Neuron (in vitro differentiated cells): ENCODE measurements around the gene SCGB1C1.

ENCODE experiments used
- H2AFZ ChIP-seq: one replicate; pipeline ENCODE4 v1.6.1; 2013; ENCODE audit warnings: low read depth, mild to moderate bottlenecking, inconsistent platforms, low read length, moderate library complexity
- H3K27me3 ChIP-seq: one replicate; pipeline ENCODE4 v1.6.1; 2013; ENCODE audit warnings: low read length; ENCODE audit not compliant: insufficient read depth
- H3K36me3 ChIP-seq: one replicate; pipeline ENCODE4 v1.6.1; 2013; ENCODE audit warnings: low read length; ENCODE audit not compliant: insufficient read depth
- H3K4me1 ChIP-seq: one replicate; pipeline ENCODE4 v1.6.1; 2013; ENCODE audit warnings: low read length; ENCODE audit not compliant: insufficient read depth
- H3K4me3 ChIP-seq: 2 replicates; pipeline ENCODE4 v1.5.1; 2013; ENCODE audit warnings: mild to moderate bottlenecking, low read length, moderate library complexity
- H3K9me3 ChIP-seq: one replicate; pipeline ENCODE4 v1.6.1; 2013; ENCODE audit warnings: low read length

The SCGB1C1 gene

DNA sequence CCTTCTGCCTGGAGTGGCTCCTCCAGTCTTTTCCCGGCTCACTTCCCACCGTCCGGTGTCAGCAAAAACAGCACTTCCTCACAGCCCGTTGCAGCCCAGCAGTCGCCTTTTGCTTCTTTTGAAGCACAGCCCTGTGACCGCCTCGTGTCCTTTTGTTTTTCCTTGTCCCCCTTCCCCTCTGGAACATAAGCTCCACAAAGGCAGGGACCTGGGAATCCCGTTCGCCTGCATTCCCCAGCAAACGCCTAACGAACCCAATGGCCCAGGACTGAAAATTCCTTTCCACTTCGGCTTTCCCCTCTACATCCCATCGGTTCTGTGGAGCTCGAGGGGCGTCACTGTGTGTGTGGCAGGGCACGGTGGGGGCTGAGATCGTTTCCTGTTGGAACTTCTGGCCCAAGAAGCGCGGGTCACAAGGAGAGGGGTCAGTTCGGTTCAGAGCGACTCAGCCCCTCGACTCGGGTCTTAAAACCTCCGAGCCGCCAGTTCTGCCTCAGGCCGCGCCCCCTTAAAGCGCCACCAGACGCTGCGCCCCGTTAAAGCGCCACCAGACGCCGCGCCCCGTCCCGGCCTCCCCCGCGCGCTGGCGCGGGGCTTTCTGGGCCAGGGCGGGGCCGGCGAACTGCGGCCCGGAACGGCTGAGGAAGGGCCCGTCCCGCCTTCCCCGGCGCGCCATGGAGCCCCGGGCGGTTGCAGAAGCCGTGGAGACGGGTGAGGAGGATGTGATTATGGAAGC lies 15.5 kb downstream of the SCGB1C1 start:
- H3K4me3 ChIP-seq = peak overlapping the region; percentile 60
- no peaks in the 10 kb centered on the region for H3K27me3 ChIP-seq
- peaks cover 28% of the 10 kb centered on the region for H3K4me1 ChIP-seq
- H3K9me3 ChIP-seq = no peaks in the 10 kb centered on the region
- H2AFZ ChIP-seq = no peak overlapping the region
- peaks cover 60% of the 10 kb centered on the region for H3K36me3 ChIP-seq

DNA sequence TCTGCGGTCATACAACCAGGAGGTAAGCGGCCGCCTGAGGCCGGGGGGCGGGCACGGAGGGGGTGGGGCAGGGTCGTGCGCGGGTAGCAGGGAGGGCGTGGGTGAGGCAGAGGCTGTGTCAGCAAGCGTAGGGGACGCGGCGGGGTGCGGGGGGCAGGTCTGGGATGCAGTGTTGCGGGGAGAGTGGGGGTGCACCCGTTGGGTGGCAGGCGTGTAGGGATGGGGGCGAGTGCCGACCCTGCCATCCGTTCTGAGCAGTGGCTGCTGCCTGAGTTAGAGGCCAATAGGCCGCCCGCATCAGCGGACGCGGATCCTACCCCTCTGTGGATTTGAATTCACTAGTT lies 16.0 kb downstream of the SCGB1C1 start:
- no peaks in the 10 kb centered on the region for H3K27me3 ChIP-seq
- H3K9me3 ChIP-seq = no peaks in the 10 kb centered on the region
- peak overlapping the region; percentile 60 for H3K4me3 ChIP-seq
- no peak overlapping the region for H2AFZ ChIP-seq
- H3K36me3 ChIP-seq = peaks cover 60% of the 10 kb centered on the region
- H3K4me1 ChIP-seq = peaks cover 28% of the 10 kb centered on the region

DNA sequence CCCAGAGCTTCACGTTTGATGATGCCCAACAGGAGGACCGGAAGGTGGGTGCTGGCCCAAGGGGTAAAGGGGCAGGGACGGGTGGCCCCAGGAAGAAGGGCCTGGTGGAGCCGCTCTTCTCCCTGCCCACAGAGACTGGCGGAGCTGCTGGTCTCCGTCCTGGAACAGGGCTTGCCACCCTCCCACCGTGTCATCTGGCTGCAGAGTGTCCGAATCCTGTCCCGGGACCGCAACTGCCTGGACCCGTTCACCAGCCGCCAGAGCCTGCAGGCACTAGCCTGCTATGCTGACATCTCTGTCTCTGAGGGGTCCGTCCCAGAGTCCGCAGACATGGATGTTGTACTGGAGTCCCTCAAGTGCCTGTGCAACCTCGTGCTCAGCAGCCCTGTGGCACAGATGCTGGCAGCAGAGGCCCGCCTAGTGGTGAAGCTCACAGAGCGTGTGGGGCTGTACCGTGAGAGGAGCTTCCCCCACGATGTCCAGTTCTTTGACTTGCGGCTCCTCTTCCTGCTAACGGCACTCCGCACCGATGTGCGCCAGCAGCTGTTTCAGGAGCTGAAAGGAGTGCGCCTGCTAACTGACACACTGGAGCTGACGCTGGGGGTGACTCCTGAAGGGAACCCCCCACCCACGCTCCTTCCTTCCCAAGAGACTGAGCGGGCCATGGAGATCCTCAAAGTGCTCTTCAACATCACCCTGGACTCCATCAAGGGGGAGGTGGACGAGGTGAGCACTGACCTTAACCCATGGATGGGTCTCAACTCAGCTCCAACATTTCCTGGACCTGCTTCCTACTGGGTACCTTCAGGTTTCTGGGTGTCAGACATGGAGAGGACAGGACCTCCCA lies 16.6 kb downstream of the SCGB1C1 start:
- Histone ChIP-seq H3K4me3 (peak overlapping the region; percentile 60), H2AFZ (no peak overlapping the region), H3K9me3 (no peaks in the 10 kb centered on the region), H3K36me3 (peaks cover 60% of the 10 kb centered on the region), H3K27me3 (no peaks in the 10 kb centered on the region), H3K4me1 (peaks cover 28% of the 10 kb centered on the region)

DNA sequence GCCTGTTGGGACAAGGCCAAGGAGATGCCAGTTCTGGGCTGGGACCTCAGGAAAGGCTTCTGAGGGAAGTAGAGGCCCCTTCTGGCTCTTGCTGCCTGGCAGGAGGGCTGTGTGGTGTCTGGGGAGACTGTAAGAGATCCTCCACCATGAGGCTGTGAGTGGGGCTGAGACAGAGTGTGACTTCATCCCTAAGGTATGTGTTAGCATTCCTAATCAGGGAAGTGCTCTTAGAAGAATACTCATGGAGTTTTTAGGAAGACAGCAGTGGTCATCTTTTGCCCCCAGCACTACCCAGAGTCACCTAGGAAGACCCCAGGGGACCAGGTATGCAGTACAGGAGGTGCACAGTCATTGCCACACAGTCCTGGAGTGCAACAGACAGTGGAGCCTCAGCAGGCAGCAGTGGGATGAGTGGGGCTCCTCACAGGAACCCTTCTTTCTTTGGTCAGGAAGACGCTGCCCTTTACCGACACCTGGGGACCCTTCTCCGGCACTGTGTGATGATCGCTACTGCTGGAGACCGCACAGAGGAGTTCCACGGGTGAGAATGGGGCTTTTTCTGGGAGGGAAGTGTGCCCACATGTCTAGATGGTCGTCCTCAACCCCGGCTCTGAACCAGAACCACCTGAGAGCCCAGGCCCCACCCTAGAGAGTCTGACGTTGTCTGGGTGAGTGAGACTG lies 17.4 kb downstream of the SCGB1C1 start:
- Histone ChIP-seq H3K9me3 (no peaks in the 10 kb centered on the region), H2AFZ (no peak overlapping the region), H3K4me1 (peaks cover 28% of the 10 kb centered on the region), H3K36me3 (peaks cover 60% of the 10 kb centered on the region), H3K4me3 (peak overlapping the region; percentile 60), H3K27me3 (no peaks in the 10 kb centered on the region)

DNA sequence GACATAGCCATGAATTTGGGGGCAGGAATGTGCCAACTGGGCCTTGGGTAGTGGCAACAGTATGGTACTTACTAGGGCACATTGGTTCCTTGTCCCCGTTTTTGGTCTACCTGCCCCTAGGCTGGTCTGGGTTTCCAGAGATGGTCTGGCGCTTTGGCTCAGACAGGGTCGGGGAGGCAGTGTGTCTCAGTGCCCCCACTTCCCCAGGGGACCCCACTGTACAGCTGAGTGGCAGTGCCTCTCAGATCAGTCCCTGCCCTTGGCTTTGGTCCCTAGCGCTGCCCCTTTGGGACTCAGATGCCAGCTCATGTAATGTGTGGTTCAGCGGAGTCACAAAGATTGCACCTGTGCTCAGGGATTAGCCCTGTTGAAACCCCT lies 17.9 kb downstream of the SCGB1C1 start:
- Histone ChIP-seq H3K36me3 (peaks cover 60% of the 10 kb centered on the region), H3K4me1 (peaks cover 26% of the 10 kb centered on the region), H3K4me3 (no peak overlapping the region), H2AFZ (no peak overlapping the region), H3K27me3 (no peaks in the 10 kb centered on the region), H3K9me3 (no peaks in the 10 kb centered on the region)

DNA sequence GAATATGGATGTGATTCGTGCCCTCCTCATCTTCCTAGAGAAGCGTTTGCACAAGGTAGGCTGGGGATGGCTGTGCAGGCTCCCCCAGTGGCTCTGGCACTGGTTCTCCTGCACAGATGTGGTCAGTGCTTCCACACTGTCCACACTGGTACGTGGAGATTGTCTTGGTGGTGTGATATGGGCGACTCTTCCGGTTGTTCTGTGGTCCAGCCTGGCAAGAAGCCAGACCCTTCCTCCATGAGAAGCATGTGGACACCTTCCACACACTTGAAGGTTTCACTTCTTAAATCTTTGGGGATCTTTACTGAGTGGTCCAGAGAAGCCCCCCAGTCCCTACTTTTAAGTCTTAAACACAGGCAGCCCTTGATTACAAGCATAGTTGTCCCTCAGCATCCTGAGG lies 18.4 kb downstream of the SCGB1C1 start:
- Histone ChIP-seq H3K4me3 (no peak overlapping the region), H3K36me3 (peaks cover 62% of the 10 kb centered on the region), H3K4me1 (peaks cover 21% of the 10 kb centered on the region), H2AFZ (no peak overlapping the region), H3K9me3 (no peaks in the 10 kb centered on the region), H3K27me3 (no peaks in the 10 kb centered on the region)

DNA sequence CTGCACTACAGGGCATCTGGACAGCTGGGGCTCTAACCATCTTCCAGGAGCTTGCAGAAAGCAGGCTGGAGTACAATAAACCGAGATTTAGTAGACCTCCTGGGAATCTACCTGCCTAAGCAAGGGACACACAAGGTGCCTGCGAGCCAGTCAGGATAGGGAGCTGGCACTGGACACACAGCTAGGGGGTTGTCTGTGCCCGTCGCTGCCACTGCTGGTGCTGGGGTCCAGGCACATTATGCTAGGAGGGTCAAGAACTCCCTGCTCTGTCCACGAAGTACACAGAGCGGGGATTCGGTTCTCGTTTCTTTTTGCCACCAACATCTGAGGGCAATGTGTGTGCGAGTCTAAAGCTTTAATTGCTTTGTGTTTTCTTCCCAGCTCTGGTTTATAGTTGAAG lies 18.9 kb downstream of the SCGB1C1 start:
- Histone ChIP-seq H3K4me3 (no peak overlapping the region), H2AFZ (no peak overlapping the region), H3K4me1 (peaks cover 18% of the 10 kb centered on the region), H3K9me3 (no peaks in the 10 kb centered on the region), H3K27me3 (no peaks in the 10 kb centered on the region), H3K36me3 (peaks cover 66% of the 10 kb centered on the region)

DNA sequence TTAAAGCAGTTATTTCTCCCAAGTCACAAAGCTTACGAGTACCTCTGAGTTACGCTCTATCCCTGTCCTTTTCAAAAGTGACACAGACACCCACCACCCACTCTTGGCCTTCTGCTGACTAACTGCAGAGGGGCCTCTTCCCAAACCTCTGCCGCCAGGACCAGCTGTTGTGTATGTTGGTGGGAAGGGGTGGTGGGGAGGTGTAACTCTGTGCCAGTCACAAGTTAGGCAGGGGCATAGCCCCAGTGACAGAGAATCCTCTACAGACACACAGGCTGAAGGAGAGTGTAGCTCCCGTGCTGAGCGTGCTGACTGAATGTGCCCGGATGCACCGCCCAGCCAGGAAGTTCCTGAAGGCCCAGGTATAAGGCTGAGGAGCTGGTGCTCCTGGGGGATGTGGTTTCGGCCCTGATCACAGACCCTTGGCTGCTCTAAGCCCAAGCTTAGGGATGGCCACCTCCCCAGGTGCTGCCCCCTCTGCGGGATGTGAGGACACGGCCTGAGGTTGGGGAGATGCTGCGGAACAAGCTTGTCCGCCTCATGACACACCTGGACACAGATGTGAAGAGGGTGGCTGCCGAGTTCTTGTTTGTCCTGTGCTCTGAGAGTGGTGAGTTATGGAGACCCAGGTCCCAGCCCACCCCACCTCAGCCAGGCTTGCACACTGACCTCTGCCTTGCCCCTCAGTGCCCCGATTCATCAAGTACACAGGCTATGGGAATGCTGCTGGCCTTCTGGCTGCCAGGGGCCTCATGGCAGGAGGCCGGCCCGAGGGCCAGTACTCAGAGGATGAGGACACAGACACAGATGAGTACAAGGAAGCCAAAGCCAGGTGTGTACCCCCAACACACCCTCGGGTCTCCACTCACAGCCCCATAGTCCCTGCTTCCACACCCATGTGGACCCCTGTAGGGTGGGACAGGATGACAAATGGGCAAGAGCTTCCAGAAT lies 19.5 kb downstream of the SCGB1C1 start:
- no peak overlapping the region for H2AFZ ChIP-seq

DNA sequence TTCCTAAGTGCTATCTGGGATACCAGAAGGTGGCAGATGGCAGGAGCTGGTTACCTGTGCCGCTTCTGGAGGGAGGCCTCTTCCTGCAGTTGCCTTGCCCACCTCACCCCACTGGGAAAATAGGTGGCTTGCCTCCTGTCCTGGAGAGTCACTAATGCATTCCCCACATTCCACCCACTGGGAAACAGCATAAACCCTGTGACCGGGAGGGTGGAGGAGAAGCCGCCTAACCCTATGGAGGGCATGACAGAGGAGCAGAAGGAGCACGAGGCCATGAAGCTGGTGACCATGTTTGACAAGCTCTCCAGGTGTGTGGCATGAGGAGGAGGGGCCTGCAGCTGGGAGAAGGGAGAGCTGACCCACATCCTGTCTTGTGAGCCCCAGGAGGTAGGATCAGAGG lies 20.2 kb downstream of the SCGB1C1 start:
- no peak overlapping the region for H2AFZ ChIP-seq
- no peaks in the 10 kb centered on the region for H3K27me3 ChIP-seq
- H3K4me3 ChIP-seq = no peak overlapping the region
- no peaks in the 10 kb centered on the region for H3K9me3 ChIP-seq
- H3K36me3 ChIP-seq = peaks cover 66% of the 10 kb centered on the region
- H3K4me1 ChIP-seq = peaks cover 17% of the 10 kb centered on the region

More for the DNA sequence above, 19.5 kb downstream of the SCGB1C1 start:
- Histone ChIP-seq H3K4me3 (no peak overlapping the region), H3K36me3 (peaks cover 66% of the 10 kb centered on the region), H3K9me3 (no peaks in the 10 kb centered on the region), H3K27me3 (no peaks in the 10 kb centered on the region), H3K4me1 (peaks cover 18% of the 10 kb centered on the region)

DNA sequence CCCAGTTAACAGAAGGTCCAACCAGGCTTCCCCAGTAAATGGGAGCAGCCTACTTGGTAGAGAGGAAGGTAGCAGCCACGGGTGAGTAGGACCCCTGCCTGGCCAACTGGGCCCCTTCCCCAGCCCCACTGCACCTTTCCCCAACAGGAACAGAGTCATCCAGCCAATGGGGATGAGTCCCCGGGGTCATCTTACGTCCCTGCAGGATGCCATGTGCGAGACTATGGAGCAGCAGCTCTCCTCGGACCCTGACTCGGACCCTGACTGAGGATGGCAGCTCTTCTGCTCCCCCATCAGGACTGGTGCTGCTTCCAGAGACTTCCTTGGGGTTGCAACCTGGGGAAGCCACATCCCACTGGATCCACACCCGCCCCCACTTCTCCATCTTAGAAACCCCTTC lies 21.2 kb downstream of the SCGB1C1 start:
- Histone ChIP-seq H3K9me3 (no peaks in the 10 kb centered on the region), H3K4me3 (no peak overlapping the region), H2AFZ (no peak overlapping the region), H3K36me3 (peaks cover 71% of the 10 kb centered on the region), H3K4me1 (peaks cover 13% of the 10 kb centered on the region), H3K27me3 (no peaks in the 10 kb centered on the region)

DNA sequence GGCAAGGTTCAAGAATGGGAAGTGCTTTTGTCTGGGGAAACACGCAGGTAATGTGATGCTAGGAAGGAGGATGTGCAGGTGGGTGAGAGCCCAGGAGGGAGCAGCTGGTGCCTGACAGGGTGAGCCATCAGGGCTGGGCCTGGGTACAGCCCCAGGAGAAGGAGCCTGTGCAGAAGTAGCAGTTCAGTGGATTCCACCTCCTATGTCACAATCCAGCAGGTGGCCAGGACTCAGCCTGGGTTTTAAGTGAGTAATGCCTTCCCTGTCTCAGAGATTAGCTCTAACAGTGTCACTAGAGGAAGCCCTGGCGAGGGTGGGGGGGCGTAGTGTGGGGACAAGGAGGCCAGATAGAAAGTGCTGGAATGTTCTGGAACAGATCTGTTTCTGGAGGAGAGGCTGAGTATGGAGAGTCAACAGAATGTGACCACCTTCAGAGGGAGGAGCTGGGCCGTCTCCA lies 22.7 kb downstream of the SCGB1C1 start:
- Histone ChIP-seq H3K4me3 (no peak overlapping the region), H2AFZ (no peak overlapping the region), H3K4me1 (no peaks in the 10 kb centered on the region), H3K36me3 (peaks cover 58% of the 10 kb centered on the region), H3K27me3 (no peaks in the 10 kb centered on the region), H3K9me3 (no peaks in the 10 kb centered on the region)

DNA sequence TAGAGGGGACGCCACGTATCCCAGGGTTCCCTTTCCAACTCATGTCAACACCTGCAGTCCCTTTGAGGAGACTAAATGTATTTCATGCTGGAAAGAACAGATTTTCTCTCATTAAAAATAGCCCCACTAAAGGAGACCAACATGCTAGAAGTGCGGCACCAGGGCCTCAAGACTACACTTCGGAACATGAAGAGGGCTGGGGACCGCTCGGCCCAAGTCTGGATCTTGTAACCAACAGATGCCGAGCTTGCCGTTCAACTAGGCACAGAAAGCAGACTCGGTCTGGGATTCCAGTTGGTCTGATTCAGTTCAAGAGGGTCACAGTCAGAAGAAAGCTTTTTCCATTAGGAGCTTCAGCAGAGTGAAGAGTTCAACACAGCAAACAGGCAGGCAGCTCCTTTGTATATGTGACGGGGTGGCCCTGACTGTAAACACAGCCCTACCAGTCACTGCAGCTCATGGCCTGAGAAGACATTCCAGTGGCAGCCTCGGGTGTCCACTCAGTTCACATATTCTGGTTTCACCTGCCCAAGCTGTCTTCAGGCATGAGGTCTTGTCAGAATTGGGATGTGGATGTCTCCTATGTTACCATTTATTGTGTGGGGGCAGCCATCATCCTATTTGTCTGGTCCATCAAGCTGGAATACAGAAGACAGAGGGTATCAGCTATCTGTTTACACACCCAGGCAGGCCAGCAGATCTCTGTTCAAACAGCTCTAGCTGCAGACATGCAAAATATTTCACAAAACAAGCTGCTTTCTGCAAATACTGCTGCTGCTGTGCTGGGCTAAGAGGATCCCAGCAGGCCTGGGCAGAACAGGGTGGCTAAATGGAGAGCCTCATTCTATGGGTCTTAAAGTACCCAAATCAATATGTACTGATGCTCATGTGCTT lies 23.4 kb downstream of the SCGB1C1 start:
- H3K9me3 ChIP-seq = no peaks in the 10 kb centered on the region
- no peaks in the 10 kb centered on the region for H3K4me1 ChIP-seq
- no peak overlapping the region for H2AFZ ChIP-seq
- H3K4me3 ChIP-seq = no peak overlapping the region
- peaks cover 51% of the 10 kb centered on the region for H3K36me3 ChIP-seq
- no peaks in the 10 kb centered on the region for H3K27me3 ChIP-seq
